T-helper 1 cell treated with Interleukin-12 subunit alpha and Interleukin-12 subunit beta and Interleukin-4 antibody, amounts not matched to agents 30 μg/mL and 1 μg/mL, for 36 hours (primary cell): ENCODE results near the gene AFAP1.

Experiments
- H3K27ac Mint-ChIP-seq: one replicate; pipeline ENCODE4 v1.8.0; 2021; ENCODE audit warnings: mild to moderate bottlenecking, mixed read lengths
- H3K27me3 Mint-ChIP-seq: one replicate; pipeline ENCODE4 v1.8.0; 2021; ENCODE audit warnings: low read depth, mixed read lengths
- H3K36me3 Mint-ChIP-seq: one replicate; pipeline ENCODE4 v1.8.0; 2021; ENCODE audit warnings: low read depth, mixed read lengths
- H3K4me1 Mint-ChIP-seq: one replicate; pipeline ENCODE4 v1.8.0; 2021; ENCODE audit warnings: low read depth, mixed read lengths
- H3K4me3 Mint-ChIP-seq: one replicate; pipeline ENCODE4 v1.8.0; 2021; ENCODE audit warnings: mild to moderate bottlenecking, moderate library complexity, mixed read lengths
- H3K9me3 Mint-ChIP-seq: one replicate; pipeline ENCODE4 v1.8.0; 2021; ENCODE audit warnings: mixed read lengths

AFAP1 gene

DNA sequence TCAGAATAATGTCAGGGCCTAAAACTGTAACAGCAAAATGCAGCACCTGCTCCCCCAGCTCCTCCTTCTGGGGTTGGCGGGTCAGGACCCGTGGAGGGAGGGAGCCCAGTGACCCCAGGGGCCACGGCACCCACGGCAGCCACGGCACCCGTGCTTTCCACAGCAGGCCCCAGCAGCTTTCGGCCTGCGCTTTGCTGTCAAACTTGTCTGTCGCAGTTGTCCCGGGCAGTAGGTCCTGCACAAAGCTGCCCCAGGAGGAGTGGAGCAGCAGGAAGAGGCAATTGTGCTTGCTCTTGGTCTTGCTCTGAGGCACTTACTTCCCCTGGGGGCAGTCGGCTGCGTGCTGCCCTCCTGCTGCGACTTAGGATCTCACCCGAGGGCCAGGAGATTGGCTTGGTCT is 183.6 kb downstream of the AFAP1 start:
- Mint-ChIP-seq H3K36me3 (no peaks in the 10 kb centered on the region), H3K4me1 (peaks cover 14% of the 10 kb centered on the region), H3K27ac (no peak overlapping the region), H3K9me3 (no peaks in the 10 kb centered on the region), H3K27me3 (no peaks in the 10 kb centered on the region), H3K4me3 (no peak overlapping the region)

GRCh38 chr4:7755561-7755960 is 184.1 kb downstream of the AFAP1 start:
- H3K4me1 Mint-ChIP-seq, result peaks cover 14% of the 10 kb centered on the region
- H3K27me3 Mint-ChIP-seq, result no peaks in the 10 kb centered on the region
- H3K27ac Mint-ChIP-seq, result no peak overlapping the region
- no peaks in the 10 kb centered on the region for H3K9me3 Mint-ChIP-seq
- H3K36me3 Mint-ChIP-seq, result no peaks in the 10 kb centered on the region
- H3K4me3 Mint-ChIP-seq, result no peak overlapping the region

GRCh38 chr4:7754565-7755262 is 184.9 kb downstream of the AFAP1 start:
- Mint-ChIP-seq H3K36me3 (no peaks in the 10 kb centered on the region), H3K4me1 (peaks cover 13% of the 10 kb centered on the region), H3K9me3 (no peaks in the 10 kb centered on the region), H3K27me3 (no peaks in the 10 kb centered on the region), H3K27ac (no peak overlapping the region), H3K4me3 (no peak overlapping the region)

DNA sequence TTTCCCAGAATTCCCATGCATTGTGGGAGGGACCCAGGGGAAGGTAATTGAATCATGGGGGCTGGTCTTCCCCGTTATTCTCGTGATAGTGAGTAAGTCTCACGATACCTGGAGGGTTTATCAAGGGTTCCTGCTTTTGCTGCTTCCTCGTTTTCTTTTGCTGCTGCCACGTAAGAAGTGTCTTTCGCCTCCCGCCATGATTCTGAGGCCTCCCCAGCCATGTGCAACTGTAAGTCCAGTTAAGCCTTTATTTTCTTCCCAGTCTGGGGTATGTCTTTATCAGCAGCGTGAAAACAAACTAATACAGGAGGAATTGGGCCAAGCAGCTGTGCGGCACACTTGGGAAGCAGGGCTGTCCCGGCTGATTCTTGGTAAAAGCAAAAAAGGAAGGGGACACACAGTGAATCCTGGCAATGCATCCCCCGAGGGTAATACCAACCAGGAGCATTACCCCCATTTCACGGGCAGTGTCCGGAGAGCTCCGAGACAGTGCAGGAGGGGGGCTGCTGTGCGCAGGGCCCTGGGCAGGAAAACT is 185.7 kb downstream of the AFAP1 start:
- Mint-ChIP-seq H3K27me3 (no peaks in the 10 kb centered on the region), H3K4me1 (peaks cover 14% of the 10 kb centered on the region), H3K36me3 (no peaks in the 10 kb centered on the region), H3K4me3 (no peak overlapping the region), H3K9me3 (no peaks in the 10 kb centered on the region), H3K27ac (no peak overlapping the region)

GRCh38 chr4:7753271-7753670 is 186.4 kb downstream of the AFAP1 start:
- Mint-ChIP-seq H3K36me3 (no peaks in the 10 kb centered on the region), H3K9me3 (no peaks in the 10 kb centered on the region), H3K4me3 (no peak overlapping the region), H3K27me3 (no peaks in the 10 kb centered on the region), H3K27ac (no peak overlapping the region), H3K4me1 (peaks cover 12% of the 10 kb centered on the region)

GRCh38 chr4:7752649-7753048 is 187.0 kb downstream of the AFAP1 start:
- Mint-ChIP-seq H3K36me3 (no peaks in the 10 kb centered on the region), H3K4me3 (no peak overlapping the region), H3K9me3 (no peaks in the 10 kb centered on the region), H3K27ac (no peak overlapping the region), H3K27me3 (no peaks in the 10 kb centered on the region), H3K4me1 (peaks cover 11% of the 10 kb centered on the region)

DNA sequence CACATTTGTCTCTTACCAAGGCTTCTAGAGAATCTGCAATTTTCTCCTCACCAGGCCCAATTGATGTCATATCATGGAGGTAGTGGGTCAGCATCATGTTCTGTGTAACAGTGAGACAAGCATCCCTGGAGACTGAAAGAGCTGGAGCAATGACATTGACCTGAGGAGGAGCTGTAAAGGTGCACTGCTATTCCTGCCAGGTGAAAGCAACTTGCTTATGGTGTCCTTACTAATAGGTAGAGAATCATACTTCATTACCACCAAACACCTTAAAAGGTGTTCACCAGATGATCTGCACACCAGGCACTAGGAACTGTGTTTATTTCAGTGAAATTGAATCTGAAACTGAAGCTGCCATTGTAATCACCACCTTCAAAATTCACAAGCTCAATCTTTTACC is 188.7 kb downstream of the AFAP1 start:
- no peaks in the 10 kb centered on the region for H3K9me3 Mint-ChIP-seq
- no peaks in the 10 kb centered on the region for H3K36me3 Mint-ChIP-seq
- peaks cover 11% of the 10 kb centered on the region for H3K4me1 Mint-ChIP-seq
- no peak overlapping the region for H3K4me3 Mint-ChIP-seq
- no peaks in the 10 kb centered on the region for H3K27me3 Mint-ChIP-seq
- no peak overlapping the region for H3K27ac Mint-ChIP-seq

- no peak overlapping the region for H3K4me3 Mint-ChIP-seq
- no peaks in the 10 kb centered on the region for H3K9me3 Mint-ChIP-seq
- no peak overlapping the region for H3K27ac Mint-ChIP-seq
- H3K36me3 Mint-ChIP-seq, result no peaks in the 10 kb centered on the region
- peaks cover 11% of the 10 kb centered on the region for H3K4me1 Mint-ChIP-seq
- no peaks in the 10 kb centered on the region for H3K27me3 Mint-ChIP-seq
These were observed 189.1 kb downstream of the AFAP1 start for GRCh38 chr4:7750523-7750922.

DNA sequence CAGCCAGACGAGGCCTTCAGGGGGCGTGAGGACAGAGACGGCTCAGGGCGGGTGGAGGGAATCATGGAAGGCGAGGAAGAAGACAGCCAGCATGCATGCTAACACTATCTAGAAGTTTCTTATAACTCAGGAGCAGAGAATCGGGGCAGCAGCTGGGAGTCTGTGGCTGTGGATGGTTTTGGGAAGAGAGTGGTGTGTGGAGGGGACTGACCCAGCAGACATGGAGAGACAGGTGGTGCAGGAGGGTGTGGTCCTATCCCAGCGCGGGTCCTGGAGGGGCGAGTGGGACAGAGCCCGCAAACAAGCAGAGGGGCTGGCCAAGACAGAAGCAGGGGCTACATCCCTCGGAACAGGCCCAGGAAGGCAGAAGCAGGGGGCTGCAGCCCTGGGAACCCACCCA is 192.1 kb downstream of the AFAP1 start:
- no peaks in the 10 kb centered on the region for H3K36me3 Mint-ChIP-seq
- H3K27me3 Mint-ChIP-seq, result no peaks in the 10 kb centered on the region
- H3K9me3 Mint-ChIP-seq, result no peaks in the 10 kb centered on the region
- H3K4me3 Mint-ChIP-seq, result no peak overlapping the region
- peaks cover 13% of the 10 kb centered on the region for H3K4me1 Mint-ChIP-seq
- no peak overlapping the region for H3K27ac Mint-ChIP-seq

- no peaks in the 10 kb centered on the region for H3K9me3 Mint-ChIP-seq
- peaks cover 13% of the 10 kb centered on the region for H3K4me1 Mint-ChIP-seq
- no peak overlapping the region for H3K4me3 Mint-ChIP-seq
- no peaks in the 10 kb centered on the region for H3K27me3 Mint-ChIP-seq
- no peaks in the 10 kb centered on the region for H3K36me3 Mint-ChIP-seq
- H3K27ac Mint-ChIP-seq, result no peak overlapping the region
These were observed 192.6 kb downstream of the AFAP1 start for GRCh38 chr4:7747062-7747385.

GRCh38 chr4:7746351-7747061 is 193.2 kb downstream of the AFAP1 start:
- Mint-ChIP-seq H3K27ac (no peak overlapping the region), H3K4me3 (no peak overlapping the region), H3K27me3 (no peaks in the 10 kb centered on the region), H3K36me3 (no peaks in the 10 kb centered on the region), H3K4me1 (peaks cover 13% of the 10 kb centered on the region), H3K9me3 (no peaks in the 10 kb centered on the region)

- Mint-ChIP-seq H3K4me3 (no peak overlapping the region), H3K27ac (no peak overlapping the region), H3K9me3 (no peaks in the 10 kb centered on the region), H3K4me1 (peaks cover 12% of the 10 kb centered on the region), H3K27me3 (no peaks in the 10 kb centered on the region), H3K36me3 (no peaks in the 10 kb centered on the region)
These were observed 194.3 kb downstream of the AFAP1 start for GRCh38 chr4:7745301-7745885.

DNA sequence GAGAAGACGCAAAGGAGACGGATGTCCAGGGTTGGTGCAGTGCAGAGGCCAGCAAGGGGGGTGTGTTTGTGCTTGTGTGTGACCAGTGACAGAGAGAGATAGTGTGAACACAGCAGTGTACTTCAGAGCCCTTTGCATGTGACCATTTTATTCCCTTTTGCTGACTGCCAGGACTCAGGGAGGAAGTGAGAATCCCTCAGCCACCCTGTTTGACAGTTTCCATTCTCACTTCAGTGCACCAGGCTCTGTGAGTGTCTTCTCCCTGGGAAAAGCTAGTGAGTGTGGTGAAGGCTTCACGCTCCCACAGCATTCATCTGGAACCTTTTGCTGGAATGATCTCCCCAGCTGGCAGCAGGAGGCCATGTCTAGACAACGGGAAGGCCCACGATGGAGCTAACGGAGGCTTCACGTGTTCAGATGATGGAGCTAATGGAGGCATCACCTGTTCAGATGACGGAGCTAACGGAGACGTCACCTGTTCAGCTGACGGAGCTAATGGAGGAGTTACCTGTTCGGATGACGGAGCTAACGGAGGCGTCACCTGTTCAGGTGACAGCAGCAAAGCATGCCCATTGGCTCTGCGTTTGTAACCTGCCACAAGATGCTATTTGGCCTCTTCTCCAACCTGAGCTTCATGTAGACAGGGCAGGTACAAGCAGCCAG is 195.4 kb downstream of the AFAP1 start:
- Mint-ChIP-seq H3K27me3 (no peaks in the 10 kb centered on the region), H3K4me3 (no peak overlapping the region), H3K36me3 (no peaks in the 10 kb centered on the region), H3K4me1 (peaks cover 5% of the 10 kb centered on the region), H3K9me3 (no peaks in the 10 kb centered on the region), H3K27ac (no peak overlapping the region)

DNA sequence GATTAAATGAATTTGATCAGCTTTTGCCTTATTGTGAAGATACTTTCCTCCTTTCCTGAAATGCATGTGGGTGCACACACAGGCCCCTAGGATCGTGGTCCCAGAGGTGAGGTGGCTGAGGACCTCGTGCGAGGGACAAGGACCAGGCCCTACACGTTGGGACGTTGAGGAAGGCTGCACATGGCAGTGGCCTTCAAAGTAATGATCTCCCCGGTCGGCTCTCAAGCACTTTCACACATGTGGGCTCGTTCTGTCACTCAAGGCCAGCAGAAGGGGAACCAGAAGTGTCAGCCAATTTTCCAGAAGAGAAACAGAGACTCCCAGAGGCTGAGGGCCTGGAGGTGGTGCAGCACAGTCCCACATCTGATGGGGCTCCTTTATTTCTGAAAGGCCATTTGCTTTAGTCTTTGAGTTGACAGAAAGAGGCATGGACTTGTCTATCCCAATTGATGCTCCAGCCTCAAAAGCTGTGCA is 196.8 kb downstream of the AFAP1 start:
- Mint-ChIP-seq H3K27me3 (no peaks in the 10 kb centered on the region), H3K27ac (no peak overlapping the region), H3K36me3 (no peaks in the 10 kb centered on the region), H3K4me3 (no peak overlapping the region), H3K9me3 (no peaks in the 10 kb centered on the region), H3K4me1 (peaks cover 2% of the 10 kb centered on the region)
